Cardiac muscle cell (in vitro differentiated cells and primary cell): ENCODE measurements around the gene CSRNP3. TPM values are rescaled to one million over a fixed set of nuclear protein-coding genes. Genes with fewer than 3 reads are reported as not detected.

ENCODE experiments used
- DNase-seq, 2 donors: peaks; one replicate each; pipeline versions ENCODE4 v3.0.0 to v3.0.0-alpha.2; 2010 to 2017; ENCODE audit warnings: low read depth in 1 of 2, low spot score in 1 of 2
- H3K27ac ChIP-seq: fragments of 200-600 bp; sonication (generic); 2 replicates; pipeline ENCODE4 v1.5.1; 2016
- H3K27me3 ChIP-seq: fragments of 200-600 bp; sonication (generic); 2 replicates; pipeline ENCODE4 v1.6.0; 2016; ENCODE audit warnings: control low read depth
- H3K36me3 ChIP-seq: fragments of 200-600 bp; sonication (generic); 2 replicates; pipeline ENCODE4 v1.5.1; 2016; ENCODE audit warnings: control low read depth
- H3K4me1 ChIP-seq: fragments of 200-600 bp; sonication (generic); 2 replicates; pipeline ENCODE4 v1.8.1; 2017; ENCODE audit warnings: low read depth, mild to moderate bottlenecking, mixed run types
- H3K4me3 ChIP-seq: fragments of 200-600 bp; sonication (generic); 2 replicates; pipeline ENCODE4 v1.5.1; 2016; ENCODE audit warnings: mild to moderate bottlenecking
- H3K9me3 ChIP-seq: fragments of 200-600 bp; sonication (generic); 2 replicates; pipeline ENCODE4 v1.5.1; 2017; ENCODE audit warnings: low read depth, mild to moderate bottlenecking, control low read depth
- CTCF ChIP-seq: IDR thresholded peaks from 2 replicates; pipeline ENCODE4 v1.5.1; 2012; ENCODE audit warnings: low read depth, mild to moderate bottlenecking, low read length
- polyA plus RNA-seq: library from polyadenylated mRNA; unstranded; fragments of >200 nt; fragmentation: Nextera tagmentation; extraction: Ambion mirVana; gene quantifications from 2 replicates; pipeline ENCODE4 v1.2.1, GENCODE V29; 2016
- total RNA-seq: library from RNA; depleted of rRNA; stranded (reverse); fragments of >200 nt; gene quantifications from 2 replicates; pipeline ENCODE4 v1.2.3, GENCODE V29; 2016

The CSRNP3 gene
- total and polyA plus RNA-seq, 2 experiments from 2014 or later, result 11.5 to 13.8 TPM

DNA sequence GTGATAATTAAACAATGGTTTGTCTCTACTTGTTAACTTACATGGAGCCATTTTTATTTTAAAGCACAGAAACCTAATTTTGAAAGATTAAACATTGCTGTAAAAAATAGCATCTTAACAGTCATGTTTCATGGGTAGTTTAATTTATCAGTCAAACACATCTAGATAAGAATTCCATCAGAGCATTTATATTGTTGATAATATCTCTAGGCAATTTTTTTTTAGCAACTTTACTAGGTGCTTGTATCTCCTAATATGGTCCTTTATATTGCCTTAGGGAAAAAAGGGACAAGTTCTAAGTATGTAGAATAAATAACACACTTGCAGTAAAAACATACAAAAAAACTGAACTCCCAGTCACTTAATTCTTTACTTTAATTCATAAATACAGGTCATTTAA is 863 bp downstream of the CSRNP3 start:
- DNase-seq, result no peak
- Histone ChIP-seq H3K4me1 (peaks cover 38% of the 10 kb centered on the region), H3K36me3 (no peaks in the 10 kb centered on the region), H3K27ac (no peak overlapping the region), H3K9me3 (no peaks in the 10 kb centered on the region), H3K4me3 (peak overlapping the region; percentile 86), H3K27me3 (no peaks in the 10 kb centered on the region)
- no peak for TF ChIP-seq CTCF

DNA sequence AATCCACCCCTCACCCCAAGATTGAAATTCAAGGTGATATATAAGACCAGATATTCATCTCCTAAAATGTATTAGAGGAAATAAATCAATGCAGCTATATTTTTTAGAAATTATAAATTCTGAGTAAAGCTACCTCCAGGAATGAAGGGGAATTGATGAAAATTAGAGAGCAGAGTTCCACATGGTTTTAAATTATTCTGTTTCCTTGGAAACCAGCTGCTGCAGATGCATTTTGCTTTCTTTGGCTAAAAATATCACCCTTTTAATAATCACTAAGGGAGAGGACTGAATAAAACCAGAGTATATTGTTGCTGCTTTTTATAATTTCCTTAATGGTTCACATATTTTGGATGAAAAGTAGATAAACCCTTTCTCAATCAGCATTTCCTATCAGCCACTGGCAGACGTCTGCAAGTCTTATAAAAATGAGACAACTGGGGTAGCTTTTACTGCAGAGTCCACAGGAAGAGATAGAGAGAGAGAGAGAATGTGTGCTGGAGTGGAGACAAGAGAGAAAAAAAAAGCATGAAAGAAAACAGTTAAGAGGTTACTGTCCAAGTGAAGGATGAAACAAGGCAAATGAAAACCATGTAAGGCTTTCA is 2.0 kb downstream of the CSRNP3 start:
- DNase-seq, result peak; percentile 18 to 59
- Histone ChIP-seq H3K27ac (no peak overlapping the region), H3K9me3 (no peaks in the 10 kb centered on the region), H3K36me3 (no peaks in the 10 kb centered on the region), H3K4me3 (peak overlapping the region; percentile 17), H3K4me1 (peaks cover 38% of the 10 kb centered on the region), H3K27me3 (no peaks in the 10 kb centered on the region)
- no peak for TF ChIP-seq CTCF

GRCh38 chr2:165472922-165473321 is 3.4 kb downstream of the CSRNP3 start:
- no peak for DNase-seq
- H3K9me3 ChIP-seq, result no peaks in the 10 kb centered on the region
- no peak for TF ChIP-seq CTCF

DNA sequence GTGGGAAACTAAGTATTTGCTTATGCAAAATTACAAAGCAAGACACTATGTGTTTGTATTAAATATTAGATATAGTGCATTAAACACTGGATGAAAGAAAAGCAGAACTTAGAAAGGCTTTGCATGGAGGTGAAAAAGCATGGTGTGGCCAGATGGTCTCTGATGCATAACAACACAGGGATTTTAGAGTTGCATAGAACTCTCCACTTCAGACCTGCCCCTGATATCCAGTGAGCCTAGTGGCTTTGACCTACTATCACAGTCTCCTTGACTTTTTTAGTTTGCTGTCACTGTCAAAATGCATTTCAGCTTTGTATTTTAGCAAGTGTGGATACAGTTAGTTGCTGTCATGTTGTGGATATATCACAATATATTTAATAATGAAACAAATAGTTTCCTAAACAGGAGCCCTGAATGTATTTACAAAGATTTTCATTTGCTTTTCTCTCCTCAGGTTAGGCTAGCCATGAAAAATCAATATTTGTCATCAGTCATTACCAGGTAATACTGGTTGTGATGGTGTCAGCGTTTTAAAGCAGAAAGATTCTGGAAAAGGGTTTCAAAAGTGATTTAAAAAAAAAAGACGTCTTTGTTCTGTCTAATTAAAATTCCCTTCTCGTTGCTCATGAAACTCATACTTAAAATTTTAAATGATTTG is 5.2 kb downstream of the CSRNP3 start:
- H3K27ac ChIP-seq, result no peak overlapping the region
- H3K9me3 ChIP-seq, result no peaks in the 10 kb centered on the region

More at GRCh38 chr2:165472922-165473321, 3.4 kb downstream of the CSRNP3 start:
- Histone ChIP-seq H3K4me3 (no peak overlapping the region), H3K27me3 (no peaks in the 10 kb centered on the region), H3K36me3 (no peaks in the 10 kb centered on the region), H3K4me1 (peaks cover 38% of the 10 kb centered on the region), H3K27ac (no peak overlapping the region)

DNA sequence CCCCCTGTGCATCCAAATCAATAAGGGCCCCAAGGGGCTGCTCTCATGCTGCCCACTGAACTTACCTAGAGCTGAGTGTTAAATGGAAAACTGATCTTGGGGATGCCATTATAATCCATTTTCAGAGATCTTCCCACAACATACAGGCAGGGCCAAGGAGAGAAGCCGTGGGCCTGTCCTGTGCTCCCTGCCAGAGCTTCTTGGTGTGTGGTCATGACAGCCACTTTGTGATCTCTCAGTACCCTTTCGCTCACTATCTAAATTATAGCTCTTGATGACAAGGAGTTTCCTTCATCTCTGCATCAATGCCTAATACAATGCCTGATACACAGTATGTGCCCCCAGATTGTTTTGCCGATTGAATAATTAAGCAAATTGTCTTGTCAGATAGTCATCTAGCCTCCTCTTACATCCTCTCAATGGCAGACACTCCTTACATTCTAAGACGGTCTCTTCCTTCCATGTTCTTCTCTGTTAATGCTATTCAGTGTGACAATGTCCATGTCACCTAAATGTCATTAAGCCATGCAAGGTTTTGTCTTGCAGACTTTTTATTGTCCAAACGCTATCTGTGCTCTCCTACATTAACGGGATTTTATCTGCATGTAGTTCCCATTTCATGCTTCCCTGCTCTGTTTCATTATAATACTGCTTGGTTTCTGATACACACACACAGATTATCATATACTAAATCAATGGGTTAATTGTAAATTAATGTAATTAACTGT is 5.9 kb downstream of the CSRNP3 start:
- DNase-seq, result no peak
- H3K4me1 ChIP-seq, result peaks cover 35% of the 10 kb centered on the region
- no peaks in the 10 kb centered on the region for H3K36me3 ChIP-seq
- no peaks in the 10 kb centered on the region for H3K9me3 ChIP-seq
- H3K4me3 ChIP-seq, result no peak overlapping the region
- no peaks in the 10 kb centered on the region for H3K27me3 ChIP-seq
- H3K27ac ChIP-seq, result no peak overlapping the region
- no peak for TF ChIP-seq CTCF

More for the DNA sequence above, 5.2 kb downstream of the CSRNP3 start:
- peak in 1 of 2 donors; percentile 20 for DNase-seq
- H3K4me3 ChIP-seq, result no peak overlapping the region
- H3K4me1 ChIP-seq, result peaks cover 35% of the 10 kb centered on the region
- no peak for TF ChIP-seq CTCF
- no peaks in the 10 kb centered on the region for H3K36me3 ChIP-seq
- H3K27me3 ChIP-seq, result no peaks in the 10 kb centered on the region
